K562 (cell line): ENCODE results near the gene OR2H2. TPM values are rescaled to one million over a fixed set of nuclear protein-coding genes. Genes with fewer than 3 reads are reported as not detected.

Experiments
- CAMTA2 ChIP-seq: fragments of 250-450 bp; sonication (Bioruptor Pico); conservative IDR thresholded peaks from 2 replicates; pipeline ENCODE4 v1.5.1; 2022
- CBX2 ChIP-seq: fragments of 200-600 bp; sonication (generic); IDR thresholded peaks from one replicate; pipeline ENCODE4 v1.6.1; 2012; ENCODE audit warnings: mild to moderate bottlenecking, low read length, inconsistent platforms; ENCODE audit not compliant: insufficient read depth, poor library complexity, severe bottlenecking
- CBX8 ChIP-seq: fragments of 200-600 bp; sonication (generic); IDR thresholded peaks from 2 replicates; pipeline ENCODE4 v1.6.1; 2012; ENCODE audit warnings: borderline replicate concordance, mixed run types, low read depth, mild to moderate bottlenecking, moderate library complexity, mixed read lengths, low read length, control low read depth, inconsistent platforms; ENCODE audit not compliant: poor library complexity, severe bottlenecking; ENCODE audit errors: extremely low read depth
- CTCF ChIP-seq, 3 experiments: IDR thresholded peaks in 2 of 3; conservative IDR thresholded peaks in 1 of 3; 2 replicates each; pipeline ENCODE4 v1.5.1; 2011 to 2012; ENCODE audit warnings: low read length in 3 of 3, mild to moderate bottlenecking in 3 of 3, control low read depth in 2 of 3, improper control_type of control experiment in 1 of 3, inconsistent platforms in 1 of 3, low read depth in 1 of 3, mixed read lengths in 1 of 3, moderate library complexity in 1 of 3; ENCODE audit not compliant: insufficient read depth in 2 of 3
- E2F1 ChIP-seq: sonication (generic); formaldehyde crosslinking; IDR thresholded peaks from 2 replicates; pipeline ENCODE4 v1.8.1; 2023; ENCODE audit warnings: mild to moderate bottlenecking, missing genetic modification reagents, moderate library complexity
- HDGF ChIP-seq: fragments of 450-650 bp; IDR thresholded peaks from 2 replicates; pipeline ENCODE4 v1.6.1; 2016
- HNRNPUL1 ChIP-seq: fragments of 200-400 bp; formaldehyde crosslinking; IDR thresholded peaks from 2 replicates; pipeline ENCODE4 v1.6.1; 2017; ENCODE audit warnings: low read length
- MNT ChIP-seq, 2 experiments: fragments of 450-650 bp; conservative IDR thresholded peaks; 2 replicates each; pipeline ENCODE4 v1.6.1; 2017; ENCODE audit warnings: mild to moderate bottlenecking in 2 of 2, moderate library complexity in 2 of 2
- RAD21 ChIP-seq, 2 experiments: fragments of 250-450 bp in 1 of 2; fragments of 450-650 bp in 1 of 2; sonication (Bioruptor Pico) in 1 of 2; formaldehyde crosslinking in 1 of 2; IDR thresholded peaks in 1 of 2; conservative IDR thresholded peaks in 1 of 2; 2 replicates each; pipeline versions ENCODE4 v1.4.0 to v1.8.0; 2020 to 2022; ENCODE audit warnings: mild to moderate bottlenecking in 2 of 2, moderate library complexity in 1 of 2
- SFPQ ChIP-seq: fragments of 200-400 bp; formaldehyde crosslinking; IDR thresholded peaks from 2 replicates; pipeline ENCODE4 v1.6.1; 2017; ENCODE audit warnings: mild to moderate bottlenecking, low read depth, low read length, moderate library complexity
- SMAD1 ChIP-seq: fragments of 150-350 bp; IDR thresholded peaks from 2 replicates; pipeline ENCODE4 v1.6.1; 2014; ENCODE audit warnings: low read length, low read depth; ENCODE audit not compliant: partially characterized antibody
- STAG1 ChIP-seq: sonication (generic); formaldehyde crosslinking; IDR thresholded peaks from 2 replicates; pipeline ENCODE4 v1.5.0; 2020; ENCODE audit warnings: missing genetic modification reagents, borderline replicate concordance
- TFE3 ChIP-seq: fragments of 450-650 bp; formaldehyde crosslinking; IDR thresholded peaks from 2 replicates; pipeline ENCODE4 v1.4.0; 2020; ENCODE audit warnings: mild to moderate bottlenecking, mixed read lengths
- YY1 ChIP-seq, 3 experiments: IDR thresholded peaks; 2 replicates each; pipeline ENCODE4 v1.6.1; 2011; ENCODE audit warnings: low read length in 2 of 3, mild to moderate bottlenecking in 2 of 3, moderate library complexity in 2 of 3, borderline replicate concordance in 1 of 3, control low read depth in 1 of 3, low read depth in 1 of 3; ENCODE audit not compliant: insufficient read depth in 3 of 3, insufficient replicate concordance in 2 of 3, control insufficient read depth in 1 of 3, insufficient read length in 1 of 3; ENCODE audit errors: extremely low read depth in 1 of 3
- ZBTB17 ChIP-seq: fragments of 450-650 bp; formaldehyde crosslinking; IDR thresholded peaks from 2 replicates; pipeline ENCODE4 v1.4.0; 2020; ENCODE audit warnings: mild to moderate bottlenecking
- ZNF184 ChIP-seq: sonication (generic); formaldehyde crosslinking; IDR thresholded peaks from 2 replicates; pipeline ENCODE4 v1.5.0; 2020; ENCODE audit warnings: missing genetic modification reagents
- ZNF583 ChIP-seq: fragments of 250-450 bp; sonication (Bioruptor Pico); IDR thresholded peaks from 2 replicates; pipeline ENCODE4 v1.4.0; 2020
- polyA plus RNA-seq, 8 experiments: library from polyadenylated mRNA; depleted of rRNA in 4 of 8; stranded (reverse) in 5 of 8; unstranded in 3 of 8; fragments of >200 nt; fragmentation: Nextera tagmentation in 2 of 8; fragmentation: Illumina TruSeq in 1 of 8; extraction: Ambion mirVana in 2 of 8; extraction: Trizol in 1 of 8; gene quantifications; 2 replicates each; pipeline versions ENCODE4 v1.2.1 to v1.2.3, GENCODE V29; 2011 to 2014; ENCODE audit warnings: inconsistent platforms in 1 of 8, missing spikeins in 1 of 8
- total RNA-seq, 7 experiments: library from RNA; depleted of rRNA in 6 of 7; stranded (reverse); fragments of >200 nt in 6 of 7; fragmentation: Illumina TruSeq in 2 of 7; extraction: Trizol in 2 of 7; gene quantifications; 2 replicates each; pipeline versions ENCODE4 v1.2.1 to v1.2.3, GENCODE V29; 2011 to 2021; ENCODE audit warnings: low replicate concordance in 1 of 7

Gene OR2H2
- total and polyA plus RNA-seq, 9 of the 15 experiments (the other 6 are each of a cell fraction or from before 2014, with no cell fraction given): not detected

- no peak for TF ChIP-seq E2F1 (CRISPR knock-in tag)
- TF ChIP-seq HDGF: no peak
- peak; percentile 73; the same call in 1 of the 2 replicates for TF ChIP-seq STAG1 (CRISPR knock-in tag)
- TF ChIP-seq MNT (conservative IDR thresholded peaks at IDR 0.05): 0 out of 4 replicates have a peak, but pooled peaks of 1 of the 2 experiments have one; percentile 24
- no peak for TF ChIP-seq YY1 (IDR thresholded peaks at IDR 0.05; ENCODE audit: borderline replicate concordance in 1 of 3, control insufficient read depth in 1 of 3, extremely low read depth in 1 of 3, insufficient read depth in 3 of 3, insufficient read length in 1 of 3, insufficient replicate concordance in 2 of 3, low read depth in 1 of 3, low read length in 2 of 3)
- no peak for TF ChIP-seq HNRNPUL1
- no peak for TF ChIP-seq SMAD1
- TF ChIP-seq CTCF (IDR thresholded peaks at IDR 0.05 in 2 of 3, conservative IDR thresholded peaks at IDR 0.05 in 1 of 3; ENCODE audit: insufficient read depth in 2 of 3, low read depth in 1 of 3, low read length in 3 of 3): peak; percentile 87 to 98 (median 97)
- no peak for TF ChIP-seq ZBTB17
- TF ChIP-seq ZNF583 (CRISPR knock-in tag): no peak
- TF ChIP-seq TFE3 (CRISPR knock-in tag): no peak
- TF ChIP-seq RAD21 (CRISPR knock-in tag; conservative IDR thresholded peaks at IDR 0.05 in 1 of 2, IDR thresholded peaks at IDR 0.05 in 1 of 2): peak; percentile 97 to 98
- no peak for TF ChIP-seq CAMTA2 (CRISPR knock-in tag)
- no peak for TF ChIP-seq CBX2
- TF ChIP-seq ZNF184 (CRISPR knock-in tag): no peak
- no peak for TF ChIP-seq SFPQ
- no peak for TF ChIP-seq CBX8
These were observed 4.6 kb downstream of the OR2H2 start (continued) for GRCh38 chr6:29589423-29590048.
